Measurements from ENCODE around the gene SOCS2.

The SOCS2 gene

GRCh38 chr12:93568091-93568490, 4.4 kb upstream of the SOCS2 start:
- no peak for DNase-seq

GRCh38 chr12:93569301-93569655, 3.2 kb upstream of the SOCS2 start:
- no peak for DNase-seq

GRCh38 chr12:93569656-93570551, 2.6 kb upstream of the SOCS2 start:
- peak; percentile 68 to 72 for DNase-seq

- DNase-seq: peak; percentile 86
These were observed 1.7 kb upstream of the SOCS2 start for GRCh38 chr12:93570552-93571364.

- peak; percentile 39 to 57 for DNase-seq
These were observed 1.0 kb upstream of the SOCS2 start for GRCh38 chr12:93571365-93571924.

GRCh38 chr12:93572712-93573551, 457 bp downstream of the SOCS2 start:
- DNase-seq: peak in 1 of 2 donors; percentile 9

- DNase-seq: no peak
These were observed 1.2 kb downstream of the SOCS2 start for GRCh38 chr12:93573552-93574223.

GRCh38 chr12:93577222-93577621, 4.7 kb downstream of the SOCS2 start:
- no peak for DNase-seq

GRCh38 chr12:93578221-93578620, 5.7 kb downstream of the SOCS2 start:
- no peak for DNase-seq

GRCh38 chr12:93580682-93581081, 8.2 kb downstream of the SOCS2 start:
- DNase-seq: no peak

GRCh38 chr12:93581370-93581769, 8.9 kb downstream of the SOCS2 start:
- DNase-seq: no peak

GRCh38 chr12:93582351-93582750, 9.9 kb downstream of the SOCS2 start:
- DNase-seq: no peak

- DNase-seq: no peak
These were observed 11.3 kb downstream of the SOCS2 start for GRCh38 chr12:93583627-93584392.

GRCh38 chr12:93585247-93585646, 12.8 kb downstream of the SOCS2 start:
- no peak for DNase-seq

GRCh38 chr12:93587611-93588010, 15.1 kb downstream of the SOCS2 start:
- DNase-seq: no peak

- no peak for DNase-seq
These were observed 16.6 kb downstream of the SOCS2 start for GRCh38 chr12:93589081-93589480.

- peak; percentile 33 to 71 for DNase-seq
These were observed 18.8 kb downstream of the SOCS2 start for GRCh38 chr12:93591137-93591868.

- DNase-seq: no peak
These were observed 20.3 kb downstream of the SOCS2 start for GRCh38 chr12:93592641-93593406.

- DNase-seq: no peak
These were observed 21.4 kb downstream of the SOCS2 start for GRCh38 chr12:93593843-93594242.

Data from CD4-positive, alpha-beta T cell treated with Interleukin-1 beta for 1 hour (primary cell).